CD4-positive, alpha-beta T cell (primary cell): ENCODE data around the gene CFAP52. TPM values are rescaled to one million over a fixed set of nuclear protein-coding genes. Genes with fewer than 3 reads are reported as not detected.

Experiments used
- ATAC-seq: fragments of 200-7000 bp; cut with Tn5 transposase; one replicate; pipeline ENCODE4 v1.10.0; 2022; ENCODE audit warnings: mild to moderate bottlenecking; ENCODE audit not compliant: poor library complexity
- CTCF ChIA-PET: fragments of 350-600 bp; sonication (Branson Sonifier 250); formaldehyde crosslinking; loops from one replicate; lab custom pipeline; 2021; ENCODE audit warnings: antibody characterized with exemption, inconsistent platforms; lab: Charles Lee
- POLR2A ChIA-PET: fragments of 350-600 bp; sonication (Branson Sonifier 250); formaldehyde crosslinking; loops from one replicate; lab custom pipeline; 2021; ENCODE audit warnings: antibody characterized with exemption, inconsistent platforms; lab: Charles Lee
- DNase-seq, 14 experiments: peaks; one replicate each; pipeline ENCODE4 v3.0.0-alpha.2; 2013 to 2020; ENCODE audit warnings: mixed read lengths in 2 of 14
- H3K27ac ChIP-seq, 2 donors: one replicate each; pipeline versions ENCODE4 v1.5.1 to v1.7.0; 2013; ENCODE audit warnings: low read length in 2 of 2, low read depth in 1 of 2, mild to moderate bottlenecking in 1 of 2
- H3K27me3 ChIP-seq, 2 experiments: 1 replicate in 1 of 2; 2 replicates in 1 of 2; pipeline versions ENCODE4 v1.6.1 to v1.7.0; 2013; ENCODE audit warnings: low read length in 2 of 2, control low read depth in 1 of 2, mild to moderate bottlenecking in 1 of 2, moderate library complexity in 1 of 2; ENCODE audit not compliant: insufficient read depth in 2 of 2, control insufficient read depth in 1 of 2
- H3K36me3 ChIP-seq: one replicate; pipeline ENCODE4 v1.6.1; 2013; ENCODE audit warnings: low read length, control low read depth; ENCODE audit not compliant: insufficient read depth
- H3K4me1 ChIP-seq: one replicate; pipeline ENCODE4 v1.6.1; 2013; ENCODE audit warnings: low read length, control low read depth; ENCODE audit not compliant: insufficient read depth
- H3K4me3 ChIP-seq: one replicate; pipeline ENCODE4 v1.5.1; 2013; ENCODE audit warnings: mild to moderate bottlenecking, low read length, moderate library complexity
- H3K9me3 ChIP-seq, 2 experiments: 1 replicate in 1 of 2; 2 replicates in 1 of 2; pipeline versions ENCODE4 v1.6.1 to v1.7.0; 2013; ENCODE audit warnings: low read length in 2 of 2, mild to moderate bottlenecking in 2 of 2, control low read depth in 1 of 2, moderate library complexity in 1 of 2; ENCODE audit not compliant: control insufficient read depth in 1 of 2, insufficient read depth in 1 of 2
- H3K27ac Mint-ChIP-seq: one replicate; pipeline ENCODE4 v1.8.0; 2020; ENCODE audit warnings: mixed read lengths
- H3K27me3 Mint-ChIP-seq: one replicate; pipeline ENCODE4 v1.8.0; 2021; ENCODE audit warnings: mixed read lengths
- H3K36me3 Mint-ChIP-seq: one replicate; pipeline ENCODE4 v1.8.0; 2021; ENCODE audit warnings: low read depth, mixed read lengths
- H3K4me1 Mint-ChIP-seq: one replicate; pipeline ENCODE4 v1.8.0; 2021; ENCODE audit warnings: low read depth, mixed read lengths
- H3K4me3 Mint-ChIP-seq: one replicate; pipeline ENCODE4 v1.8.0; 2020; ENCODE audit warnings: mild to moderate bottlenecking, mixed read lengths
- H3K9me3 Mint-ChIP-seq: one replicate; pipeline ENCODE4 v1.8.0; 2020; ENCODE audit warnings: mixed read lengths
- CTCF ChIP-seq: fragments of 200-600 bp; IDR thresholded peaks from one replicate; pipeline ENCODE4 v1.8.0; 2022; ENCODE audit warnings: antibody characterized with exemption, mild to moderate bottlenecking
- intact Hi-C, 2 experiments: fragments of 100-400 bp; cut with DNase I in 1 of 2; cut with micrococcal nuclease in 1 of 2; formaldehyde crosslinking; loops; one replicate each; pipeline versions ENCODE4 v1.15.1 to v1.9.0; 2023 to 2025; cut with DNase I, micrococcal nuclease
- total RNA-seq, 174 experiments: library from RNA in 2 of 174; stranded (reverse) in 2 of 174; gene quantifications; one replicate each; pipeline ENCODE4 v1.2.3 and lab custom pipeline; 2021 to 2026

The CFAP52 gene
- total RNA-seq, 2 experiments from 2014 or later = not detected

DNA sequence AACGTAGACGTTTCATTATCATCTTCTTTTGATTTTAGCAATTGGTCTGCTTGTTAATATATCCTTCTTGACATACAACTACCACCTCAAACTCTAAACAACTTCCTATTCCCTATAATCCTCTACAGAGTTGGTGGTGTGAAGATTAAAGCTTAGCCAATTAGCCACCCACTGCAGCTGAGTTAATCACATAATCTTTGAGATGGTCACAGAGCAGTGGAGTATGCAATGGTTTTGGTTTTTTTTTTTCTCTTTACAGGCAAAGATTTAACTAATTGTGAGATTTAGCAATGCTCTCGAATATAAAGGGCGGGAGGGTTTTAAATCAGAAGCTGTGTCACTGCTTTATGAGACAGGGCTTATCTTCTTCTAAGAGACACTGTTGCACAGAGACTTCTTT lies 37.8 kb upstream of the CFAP52 start:
- intact Hi-C loops = no loop called here
- DNase-seq (no peak), ATAC-seq (no peak)
- H3K36me3 Mint-ChIP-seq = peaks cover 43% of the 10 kb centered on the region
- no peaks in the 10 kb centered on the region for H3K9me3 Mint-ChIP-seq
- no peaks in the 10 kb centered on the region for H3K27me3 Mint-ChIP-seq
- H3K4me3 Mint-ChIP-seq = no peak overlapping the region
- Histone ChIP-seq H3K36me3 (peaks cover 10% of the 10 kb centered on the region), H3K4me3 (no peak overlapping the region), H3K27ac (no peak overlapping the region), H3K9me3 (no peaks in the 10 kb centered on the region), H3K4me1 (no peaks in the 10 kb centered on the region), H3K27me3 (no peaks in the 10 kb centered on the region)
- TF ChIP-seq CTCF = no peak
- H3K27ac Mint-ChIP-seq = no peak overlapping the region
- CTCF ChIA-PET = no interaction called here
- H3K4me1 Mint-ChIP-seq = no peaks in the 10 kb centered on the region
- POLR2A ChIA-PET = no interaction called here

- no peak overlapping the region for H3K4me3 Mint-ChIP-seq
- ChIA-PET POLR2A (no interaction called here), CTCF (no interaction called here)
- no peak for TF ChIP-seq CTCF
- Histone ChIP-seq H3K36me3 (peaks cover 12% of the 10 kb centered on the region), H3K4me1 (no peaks in the 10 kb centered on the region), H3K4me3 (no peak overlapping the region), H3K9me3 (no peaks in the 10 kb centered on the region), H3K27me3 (no peaks in the 10 kb centered on the region), H3K27ac (no peak overlapping the region)
- DNase-seq (no peak), ATAC-seq (no peak)
- no peaks in the 10 kb centered on the region for H3K9me3 Mint-ChIP-seq
- no peaks in the 10 kb centered on the region for H3K27me3 Mint-ChIP-seq
- peaks cover 59% of the 10 kb centered on the region for H3K36me3 Mint-ChIP-seq
- H3K4me1 Mint-ChIP-seq = no peaks in the 10 kb centered on the region
- intact Hi-C loops = no loop called here
- H3K27ac Mint-ChIP-seq = no peak overlapping the region
Observed at GRCh38 chr17:9541718-9542117, 34.7 kb upstream of the CFAP52 start.

GRCh38 chr17:9544221-9544620 lies 32.2 kb upstream of the CFAP52 start:
- H3K27ac ChIP-seq = no peak overlapping the region
- Mint-ChIP-seq H3K4me1 (no peaks in the 10 kb centered on the region), H3K27me3 (no peaks in the 10 kb centered on the region), H3K27ac (no peak overlapping the region), H3K4me3 (no peak overlapping the region), H3K36me3 (peaks cover 54% of the 10 kb centered on the region), H3K9me3 (no peaks in the 10 kb centered on the region)
- DNase-seq (no peak), ATAC-seq (no peak)
- intact Hi-C loops = no loop called here
- no peak overlapping the region for H3K4me3 ChIP-seq
- POLR2A ChIA-PET = no interaction called here
- H3K9me3 ChIP-seq = no peaks in the 10 kb centered on the region
- H3K27me3 ChIP-seq = no peaks in the 10 kb centered on the region
- no peak for TF ChIP-seq CTCF
- no peaks in the 10 kb centered on the region for H3K4me1 ChIP-seq
- CTCF ChIA-PET = no interaction called here
- peaks cover 12% of the 10 kb centered on the region for H3K36me3 ChIP-seq
